Measurements from ENCODE around the gene SHISA2.

The SHISA2 gene

DNA sequence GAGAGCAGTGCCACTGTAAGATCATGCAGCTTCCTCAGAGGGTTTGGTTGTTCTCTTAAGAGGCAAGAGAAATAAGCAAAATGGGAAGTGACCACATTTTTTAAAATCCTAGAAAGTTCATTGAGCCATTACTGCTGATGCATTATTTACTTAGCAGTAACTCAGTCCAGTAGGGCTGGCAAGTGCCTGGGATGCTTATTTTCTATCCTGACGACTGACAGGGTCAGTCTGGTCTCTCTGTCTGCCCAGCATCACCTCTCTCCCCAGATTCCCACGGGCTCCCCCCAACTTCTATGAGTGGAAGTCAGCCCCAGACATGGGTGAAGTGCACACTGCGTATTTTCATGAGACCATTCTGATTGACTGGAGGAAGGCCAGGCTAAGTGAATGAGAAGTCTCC lies 10.4 kb downstream of the SHISA2 start:
- ATAC-seq (ENCODE audit: low read depth): no peak

DNA sequence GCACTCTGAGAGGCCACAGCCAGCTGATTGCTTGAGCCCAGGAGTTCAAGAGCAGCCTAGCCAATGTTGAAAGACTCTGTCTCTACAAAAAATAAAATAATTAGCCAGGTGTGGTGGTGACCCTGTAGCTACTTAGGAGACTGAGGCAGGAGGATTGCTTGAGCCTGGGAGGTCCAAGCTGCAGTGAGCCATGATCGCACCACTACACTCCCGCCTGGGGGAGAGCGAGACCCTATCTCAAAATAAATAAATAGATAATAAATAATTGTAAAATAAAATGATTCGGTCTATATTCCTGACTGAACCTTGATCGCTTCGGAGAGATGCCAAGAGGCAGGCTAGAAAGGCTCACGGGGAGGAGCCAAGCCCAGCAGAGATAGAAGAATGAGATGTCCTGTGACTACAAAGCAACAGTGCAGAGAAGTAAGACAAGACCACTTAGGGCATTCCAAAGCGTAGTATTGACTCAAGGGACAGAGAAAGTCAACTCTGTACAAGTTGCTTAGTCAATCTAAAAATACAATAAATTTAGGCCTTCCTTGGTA lies 12.8 kb downstream of the SHISA2 start:
- no peak for ATAC-seq (ENCODE audit: low read depth)
- Histone ChIP-seq H3K4me1 (ENCODE audit: insufficient read depth, poor library complexity, severe bottlenecking) (no peaks in the 10 kb centered on the region), H3K27ac (ENCODE audit: poor library complexity, severe bottlenecking) (no peak overlapping the region), H3K9me3 (ENCODE audit: severe bottlenecking) (no peaks in the 10 kb centered on the region), H3K4me3 (ENCODE audit: severe bottlenecking) (no peak overlapping the region), H3K36me3 (ENCODE audit: low read depth) (no peaks in the 10 kb centered on the region), H3K27me3 (ENCODE audit: insufficient read depth, poor library complexity, severe bottlenecking) (no peaks in the 10 kb centered on the region)
- TF ChIP-seq, protein P1, sequence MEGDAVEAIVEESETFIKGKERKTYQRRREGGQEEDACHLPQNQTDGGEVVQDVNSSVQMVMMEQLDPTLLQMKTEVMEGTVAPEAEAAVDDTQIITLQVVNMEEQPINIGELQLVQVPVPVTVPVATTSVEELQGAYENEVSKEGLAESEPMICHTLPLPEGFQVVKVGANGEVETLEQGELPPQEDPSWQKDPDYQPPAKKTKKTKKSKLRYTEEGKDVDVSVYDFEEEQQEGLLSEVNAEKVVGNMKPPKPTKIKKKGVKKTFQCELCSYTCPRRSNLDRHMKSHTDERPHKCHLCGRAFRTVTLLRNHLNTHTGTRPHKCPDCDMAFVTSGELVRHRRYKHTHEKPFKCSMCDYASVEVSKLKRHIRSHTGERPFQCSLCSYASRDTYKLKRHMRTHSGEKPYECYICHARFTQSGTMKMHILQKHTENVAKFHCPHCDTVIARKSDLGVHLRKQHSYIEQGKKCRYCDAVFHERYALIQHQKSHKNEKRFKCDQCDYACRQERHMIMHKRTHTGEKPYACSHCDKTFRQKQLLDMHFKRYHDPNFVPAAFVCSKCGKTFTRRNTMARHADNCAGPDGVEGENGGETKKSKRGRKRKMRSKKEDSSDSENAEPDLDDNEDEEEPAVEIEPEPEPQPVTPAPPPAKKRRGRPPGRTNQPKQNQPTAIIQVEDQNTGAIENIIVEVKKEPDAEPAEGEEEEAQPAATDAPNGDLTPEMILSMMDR (IDR thresholded peaks at IDR 0.05; ENCODE audit: poor library complexity, severe bottlenecking): no peak
- DNase-seq (ENCODE audit: low spot score): no peak

More for the DNA sequence above, 10.4 kb downstream of the SHISA2 start:
- H3K36me3 ChIP-seq (ENCODE audit: low read depth): no peaks in the 10 kb centered on the region
- no peak for DNase-seq (ENCODE audit: low spot score)
- no peaks in the 10 kb centered on the region for H3K9me3 ChIP-seq (ENCODE audit: severe bottlenecking)
- TF ChIP-seq, protein P1 (IDR thresholded peaks at IDR 0.05; ENCODE audit: poor library complexity, severe bottlenecking): no peak
- H3K4me1 ChIP-seq (ENCODE audit: insufficient read depth, poor library complexity, severe bottlenecking): no peaks in the 10 kb centered on the region
- no peaks in the 10 kb centered on the region for H3K27me3 ChIP-seq (ENCODE audit: insufficient read depth, poor library complexity, severe bottlenecking)
- no peak overlapping the region for H3K4me3 ChIP-seq (ENCODE audit: severe bottlenecking)
- H3K27ac ChIP-seq (ENCODE audit: poor library complexity, severe bottlenecking): no peak overlapping the region

DNA sequence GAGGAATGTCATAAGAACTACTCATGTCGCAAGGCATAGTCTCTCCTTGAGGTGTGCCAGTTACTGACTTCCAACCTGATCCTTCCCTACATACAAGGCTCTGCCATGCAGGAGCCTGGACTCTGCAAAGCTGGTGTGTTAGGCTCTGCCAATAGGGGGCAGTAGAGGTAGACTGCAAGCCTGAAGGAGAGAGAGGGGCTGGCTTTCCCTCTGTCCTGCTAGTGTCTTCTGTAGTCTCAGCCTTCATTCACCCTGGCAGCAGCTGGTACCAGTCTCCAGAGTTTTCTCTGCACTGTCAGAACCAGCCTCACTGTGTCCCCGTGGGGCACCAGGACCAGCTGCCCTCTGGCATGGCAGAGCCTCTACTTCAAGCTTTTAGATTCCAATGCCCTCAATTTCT lies 14.5 kb downstream of the SHISA2 start:
- Histone ChIP-seq H3K36me3 (ENCODE audit: low read depth) (no peaks in the 10 kb centered on the region), H3K9me3 (ENCODE audit: severe bottlenecking) (no peaks in the 10 kb centered on the region), H3K27me3 (ENCODE audit: insufficient read depth, poor library complexity, severe bottlenecking) (no peaks in the 10 kb centered on the region), H3K4me3 (ENCODE audit: severe bottlenecking) (no peak overlapping the region), H3K27ac (ENCODE audit: poor library complexity, severe bottlenecking) (no peak overlapping the region), H3K4me1 (ENCODE audit: insufficient read depth, poor library complexity, severe bottlenecking) (no peaks in the 10 kb centered on the region)
- ATAC-seq (ENCODE audit: low read depth): no peak
- no peak for DNase-seq (ENCODE audit: low spot score)
- TF ChIP-seq, protein P1 (IDR thresholded peaks at IDR 0.05; ENCODE audit: poor library complexity, severe bottlenecking): no peak

DNA sequence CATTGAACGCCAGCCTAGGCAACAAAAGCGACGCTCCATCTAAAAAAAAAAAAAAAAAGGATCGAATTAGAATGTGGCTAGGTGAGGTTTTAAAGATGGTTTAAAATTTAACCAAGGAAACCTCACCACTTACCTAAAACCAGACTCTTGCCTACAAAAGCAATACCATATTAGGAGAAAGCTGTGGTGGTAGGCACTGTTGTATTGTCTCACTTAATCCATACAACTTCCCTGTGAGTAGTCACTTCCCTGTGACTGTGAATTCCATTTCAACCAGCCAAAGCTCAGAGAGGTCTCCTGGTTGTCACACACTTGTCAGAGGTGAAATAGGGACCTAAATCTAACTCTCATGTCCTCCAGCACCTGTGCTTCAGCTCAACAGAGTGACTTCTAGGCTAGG lies 15.4 kb downstream of the SHISA2 start:
- no peak overlapping the region for H3K4me3 ChIP-seq (ENCODE audit: severe bottlenecking)

DNA sequence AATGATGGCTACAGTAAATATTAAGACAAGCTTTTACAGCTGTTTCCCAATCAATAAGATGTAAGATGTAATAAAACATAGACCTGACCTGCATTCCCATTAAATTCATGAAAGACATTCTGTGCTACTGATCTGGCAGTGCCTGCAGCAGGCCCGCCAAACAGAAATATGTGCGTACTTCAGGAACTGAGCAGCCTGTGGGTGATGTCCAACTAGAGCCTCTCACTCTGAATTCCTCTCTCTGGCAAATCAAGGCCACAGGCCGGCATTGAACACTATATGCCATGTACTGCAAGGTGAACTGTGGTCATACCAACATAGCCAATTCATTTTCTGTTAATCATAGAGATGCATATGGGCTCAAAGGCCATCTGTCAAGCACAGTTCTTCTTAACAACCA lies 17.8 kb downstream of the SHISA2 start:
- H3K9me3 ChIP-seq (ENCODE audit: severe bottlenecking): no peaks in the 10 kb centered on the region
- H3K27me3 ChIP-seq (ENCODE audit: insufficient read depth, poor library complexity, severe bottlenecking): no peaks in the 10 kb centered on the region
- H3K4me3 ChIP-seq (ENCODE audit: severe bottlenecking): no peak overlapping the region
- ATAC-seq (ENCODE audit: low read depth) (no peak), DNase-seq (ENCODE audit: low spot score) (no peak)
- no peaks in the 10 kb centered on the region for H3K4me1 ChIP-seq (ENCODE audit: insufficient read depth, poor library complexity, severe bottlenecking)
- H3K36me3 ChIP-seq (ENCODE audit: low read depth): no peaks in the 10 kb centered on the region
- TF ChIP-seq, protein P1 (IDR thresholded peaks at IDR 0.05; ENCODE audit: poor library complexity, severe bottlenecking): no peak
- no peak overlapping the region for H3K27ac ChIP-seq (ENCODE audit: poor library complexity, severe bottlenecking)

More for the DNA sequence above, 15.4 kb downstream of the SHISA2 start:
- no peaks in the 10 kb centered on the region for H3K9me3 ChIP-seq (ENCODE audit: severe bottlenecking)
- no peaks in the 10 kb centered on the region for H3K27me3 ChIP-seq (ENCODE audit: insufficient read depth, poor library complexity, severe bottlenecking)
- ATAC-seq (ENCODE audit: low read depth) (no peak), DNase-seq (ENCODE audit: low spot score) (no peak)
- no peaks in the 10 kb centered on the region for H3K36me3 ChIP-seq (ENCODE audit: low read depth)
- TF ChIP-seq, protein P1 (IDR thresholded peaks at IDR 0.05; ENCODE audit: poor library complexity, severe bottlenecking): no peak
- H3K27ac ChIP-seq (ENCODE audit: poor library complexity, severe bottlenecking): no peak overlapping the region
- no peaks in the 10 kb centered on the region for H3K4me1 ChIP-seq (ENCODE audit: insufficient read depth, poor library complexity, severe bottlenecking)
